Mucosa of descending colon (tissue), 3 donors: ENCODE results near the gene KLHDC7B. TPM values are rescaled to one million over a fixed set of nuclear protein-coding genes. Genes with fewer than 3 reads are reported as not detected.

Source experiments
- ATAC-seq: fragments of 200-7000 bp; cut with Tn5 transposase; one replicate; pipeline ENCODE4 v1.9.1; 2020; ENCODE audit warnings: mild to moderate bottlenecking, moderate library complexity
- DNase-seq, 3 donors: peaks; one replicate each; pipeline ENCODE4 v3.0.0-alpha.2; 2020
- H3K36me3 ChIP-seq: fragments of 200-600 bp; one replicate; pipeline ENCODE4 v1.8.0; 2021; ENCODE audit warnings: low read depth, mild to moderate bottlenecking
- H3K4me1 ChIP-seq: fragments of 200-600 bp; one replicate; pipeline ENCODE4 v1.8.0; 2021; ENCODE audit warnings: low read depth, mild to moderate bottlenecking
- H3K4me3 ChIP-seq: fragments of 200-600 bp; one replicate; pipeline ENCODE4 v1.8.0; 2021; ENCODE audit warnings: mild to moderate bottlenecking
- H3K9me3 ChIP-seq: fragments of 200-600 bp; one replicate; pipeline ENCODE4 v1.8.0; 2021; ENCODE audit warnings: mild to moderate bottlenecking
- intact Hi-C, 2 donors: fragments of 100-400 bp; cut with DNase I in 1 of 2; cut with micrococcal nuclease in 1 of 2; formaldehyde crosslinking; loops; one replicate each; pipeline versions ENCODE4 v1.11.0 to v1.11.1; 2022; cut with DNase I, micrococcal nuclease
- total RNA-seq, 3 donors: library from RNA; stranded (reverse); fragmentation: NEBNext Ultra II Directional in 2 of 3; extraction: Animal tissue kit (Norgen Biotek cat#: 25700) in 2 of 3; gene quantifications; one replicate each; pipeline versions ENCODE4 v1.2.1 to v1.2.4, GENCODE V29; 2021 to 2023
- TF ChIP-seq, protein P1 (sequence below): fragments of 200-600 bp; IDR thresholded peaks from one replicate; pipeline ENCODE4 v1.8.0; 2022; ENCODE audit warnings: antibody characterized with exemption, mild to moderate bottlenecking
- donor health status: DM: no; HTN: no; CAD: no; lungs with moderate emphysema.
- donor health status: DM: no; HTN: no; CAD: no.
- donor health status: DM: no; HTN: yes; CAD: no.

The KLHDC7B gene
- total RNA-seq, 3 donors from 2014 or later = 0.55 to 1.7 TPM; not detected in 1

- Histone ChIP-seq H3K36me3 (peaks cover 7% of the 10 kb centered on the region), H3K9me3 (no peaks in the 10 kb centered on the region), H3K4me3 (peak overlapping the region; percentile 46), H3K4me1 (peaks cover 49% of the 10 kb centered on the region)
- TF ChIP-seq, protein P1, sequence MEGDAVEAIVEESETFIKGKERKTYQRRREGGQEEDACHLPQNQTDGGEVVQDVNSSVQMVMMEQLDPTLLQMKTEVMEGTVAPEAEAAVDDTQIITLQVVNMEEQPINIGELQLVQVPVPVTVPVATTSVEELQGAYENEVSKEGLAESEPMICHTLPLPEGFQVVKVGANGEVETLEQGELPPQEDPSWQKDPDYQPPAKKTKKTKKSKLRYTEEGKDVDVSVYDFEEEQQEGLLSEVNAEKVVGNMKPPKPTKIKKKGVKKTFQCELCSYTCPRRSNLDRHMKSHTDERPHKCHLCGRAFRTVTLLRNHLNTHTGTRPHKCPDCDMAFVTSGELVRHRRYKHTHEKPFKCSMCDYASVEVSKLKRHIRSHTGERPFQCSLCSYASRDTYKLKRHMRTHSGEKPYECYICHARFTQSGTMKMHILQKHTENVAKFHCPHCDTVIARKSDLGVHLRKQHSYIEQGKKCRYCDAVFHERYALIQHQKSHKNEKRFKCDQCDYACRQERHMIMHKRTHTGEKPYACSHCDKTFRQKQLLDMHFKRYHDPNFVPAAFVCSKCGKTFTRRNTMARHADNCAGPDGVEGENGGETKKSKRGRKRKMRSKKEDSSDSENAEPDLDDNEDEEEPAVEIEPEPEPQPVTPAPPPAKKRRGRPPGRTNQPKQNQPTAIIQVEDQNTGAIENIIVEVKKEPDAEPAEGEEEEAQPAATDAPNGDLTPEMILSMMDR = peak; percentile 69
- intact Hi-C loops = loop anchor here in 1 of 2 donors (5.0 kb wide), 1 partner anchor 96 kb away; no protein-coding TSS in a partner anchor
- ATAC-seq = peak; percentile 47
- peak; percentile 81 to 94 (median 91) for DNase-seq
Observed at GRCh38 chr22:50526108-50526833, 19.4 kb upstream of the KLHDC7B start.

- H3K36me3 ChIP-seq = peaks cover 7% of the 10 kb centered on the region
- H3K4me3 ChIP-seq = no peak overlapping the region
- TF ChIP-seq, protein P1 = no peak
- intact Hi-C loops = loop anchor here in 1 of 2 donors (5.0 kb wide), 1 partner anchor 95 kb away; no protein-coding TSS in a partner anchor
- ATAC-seq (no peak), DNase-seq (peak; percentile 69 to 82 (median 73))
- no peaks in the 10 kb centered on the region for H3K9me3 ChIP-seq
- H3K4me1 ChIP-seq = peaks cover 49% of the 10 kb centered on the region
Observed at GRCh38 chr22:50526834-50527801, 18.6 kb upstream of the KLHDC7B start.

GRCh38 chr22:50527921-50528681 is 17.6 kb upstream of the KLHDC7B start:
- DNase-seq = peak in 2 of 3 donors; percentile 35 to 56
- Histone ChIP-seq H3K4me3 (no peak overlapping the region), H3K36me3 (peaks cover 4% of the 10 kb centered on the region), H3K4me1 (peaks cover 48% of the 10 kb centered on the region), H3K9me3 (no peaks in the 10 kb centered on the region)
- intact Hi-C loops = loop anchor here in 1 of 2 donors (5.0 kb wide), 1 partner anchor 94 kb away; no protein-coding TSS in a partner anchor
- TF ChIP-seq, protein P1 = no peak
- no peak for ATAC-seq

DNA sequence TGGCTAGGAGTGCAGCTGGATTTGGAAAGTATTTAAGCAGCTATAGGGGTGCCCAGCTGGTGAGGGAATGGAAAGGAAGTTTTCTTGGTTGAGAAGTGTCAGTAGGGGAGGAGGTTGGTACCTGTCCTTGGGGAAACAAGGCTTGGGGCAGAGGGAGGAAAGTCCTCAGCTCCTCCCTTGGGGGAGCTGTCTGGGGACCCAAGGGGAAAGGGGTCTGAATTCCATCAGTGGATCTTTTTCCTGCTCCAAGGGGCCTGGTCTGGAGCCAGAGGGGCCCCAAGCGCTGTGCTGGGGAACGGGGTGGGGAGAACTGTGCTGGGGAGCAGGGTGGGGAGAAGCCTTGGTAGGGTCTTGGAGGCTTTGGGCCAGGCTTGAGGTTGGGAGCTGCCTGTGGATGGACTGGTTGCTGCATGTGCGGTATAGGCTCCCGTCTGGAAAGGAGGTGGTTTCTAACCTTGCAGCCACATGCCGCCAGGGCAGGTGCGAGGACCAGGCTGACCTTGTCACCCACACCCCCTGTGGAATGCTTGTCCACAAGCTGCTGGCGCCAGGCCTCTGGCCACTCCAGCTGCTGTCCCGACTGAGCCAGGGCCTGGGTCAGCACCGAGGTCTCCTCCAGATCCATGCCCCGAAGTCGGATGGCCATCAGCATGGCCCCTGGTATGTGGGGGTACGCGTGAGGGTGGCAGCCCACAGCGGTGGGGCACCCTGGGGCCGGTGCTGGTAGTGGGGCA is 16.9 kb upstream of the KLHDC7B start:
- no peak for ATAC-seq
- TF ChIP-seq, protein P1 = no peak
- intact Hi-C loops = loop anchor here in 1 of 2 donors (5.0 kb wide), 1 partner anchor 93 kb away; no protein-coding TSS in a partner anchor
- DNase-seq = peak in 1 of 3 donors; percentile 57
- Histone ChIP-seq H3K36me3 (no peaks in the 10 kb centered on the region), H3K4me1 (peaks cover 43% of the 10 kb centered on the region), H3K9me3 (no peaks in the 10 kb centered on the region), H3K4me3 (no peak overlapping the region)
